Activated CD4-positive, CD25-positive, alpha-beta regulatory T cell (primary cell): Measurements from ENCODE around the gene GRAMD4.

Experiments used
- DNase-seq, 4 experiments: peaks; one replicate each; lab custom pipeline; 2025; lab: John Stamatoyannopoulos, UW

The GRAMD4 gene

DNA sequence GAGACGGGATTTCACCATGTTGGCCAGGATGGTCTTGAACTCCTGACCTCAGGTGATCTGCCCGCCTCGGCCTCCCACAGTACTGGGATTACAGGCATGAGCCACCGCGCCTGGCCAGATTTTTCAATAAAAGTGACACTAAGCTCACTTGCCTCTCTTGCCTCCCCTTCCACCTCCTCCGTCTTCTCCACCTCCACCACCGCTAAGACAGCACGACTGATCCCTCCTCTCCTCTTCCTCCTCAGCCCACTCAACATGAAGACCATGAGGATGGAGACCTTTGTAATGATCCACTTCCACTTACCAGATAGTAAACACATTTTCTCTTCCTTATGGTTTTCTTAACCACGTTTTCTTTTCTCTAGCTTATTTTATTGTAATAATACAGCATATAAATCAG lies 103.7 kb downstream of the GRAMD4 start:
- no peak for DNase-seq

DNA sequence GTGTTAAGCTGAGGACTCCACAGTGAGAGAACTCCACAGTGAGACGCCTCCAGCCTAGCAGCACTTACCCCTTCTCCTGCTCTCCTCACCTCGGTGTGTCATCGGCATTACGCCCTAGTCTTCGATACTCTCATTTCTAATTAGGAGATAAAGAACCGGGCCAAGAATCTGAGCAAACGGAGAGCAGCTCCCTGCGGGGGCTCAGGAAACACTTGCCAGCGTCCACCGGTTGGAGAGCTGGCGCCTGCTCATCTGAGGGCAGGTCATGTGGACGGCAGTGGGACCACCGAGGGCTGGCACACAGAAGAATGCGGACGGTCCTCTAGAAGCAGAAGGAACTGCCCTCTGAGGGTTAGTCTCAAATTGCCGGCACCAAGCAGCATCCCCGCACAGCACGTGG lies 104.9 kb downstream of the GRAMD4 start:
- DNase-seq = no peak

DNA sequence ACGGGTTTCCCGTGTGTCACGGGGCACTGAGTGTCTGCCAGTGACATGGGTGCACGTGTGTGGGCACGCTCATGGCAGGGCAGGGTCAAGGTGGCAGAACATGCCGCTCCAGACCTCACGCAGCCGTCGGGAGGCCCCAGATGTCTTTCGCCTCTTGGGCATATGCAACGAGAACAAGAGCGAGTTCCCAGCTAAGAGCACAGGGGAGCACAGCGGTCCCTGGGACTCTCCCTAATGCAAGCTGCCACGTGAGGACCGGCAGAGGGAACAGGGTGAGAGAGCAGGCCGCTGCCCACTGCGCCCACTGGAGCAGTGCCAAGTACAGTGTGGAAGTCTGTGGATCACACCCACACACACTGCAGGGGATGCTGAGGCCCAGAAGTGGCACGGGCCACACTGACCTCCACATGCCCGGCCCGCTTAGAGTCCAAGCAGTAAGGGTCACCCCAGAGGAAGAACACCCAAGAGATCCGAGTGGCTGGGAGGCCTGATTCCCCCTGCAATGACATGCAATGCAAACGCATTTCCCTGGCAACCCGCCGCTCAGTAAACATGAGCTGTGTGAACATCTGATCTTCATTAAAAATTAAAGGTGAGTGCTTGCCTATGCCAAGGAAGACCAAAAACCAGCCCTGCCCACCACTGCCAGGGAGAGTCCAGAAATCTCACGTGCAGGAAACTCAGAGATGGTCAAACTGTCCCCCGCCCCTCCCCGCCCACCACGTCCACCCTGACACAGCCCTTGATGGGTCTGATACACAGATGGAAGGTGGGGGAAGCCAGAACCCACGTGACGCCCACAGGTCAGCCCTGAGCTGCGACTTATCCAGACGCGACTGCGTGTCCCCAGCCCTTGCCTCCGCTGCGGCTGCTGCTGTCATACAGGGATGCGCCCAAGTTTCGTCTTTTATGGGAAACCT lies 106.1 kb downstream of the GRAMD4 start:
- DNase-seq = no peak

DNA sequence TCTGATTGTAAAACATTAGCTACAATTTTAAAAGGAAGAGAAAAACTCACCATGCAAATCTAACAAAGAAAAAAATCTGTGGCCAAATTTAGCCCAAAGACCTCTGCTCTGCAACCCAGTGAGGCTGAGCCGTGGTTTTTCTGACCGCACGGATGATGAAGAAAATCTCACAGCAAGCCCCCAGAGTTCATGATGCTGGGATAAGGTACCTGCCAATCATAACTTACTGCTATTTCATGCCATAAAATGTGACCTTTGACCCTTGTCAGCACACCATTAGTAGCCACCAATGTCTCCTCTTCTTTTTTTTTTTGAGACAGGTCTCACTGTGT lies 106.8 kb downstream of the GRAMD4 start:
- DNase-seq = no peak

DNA sequence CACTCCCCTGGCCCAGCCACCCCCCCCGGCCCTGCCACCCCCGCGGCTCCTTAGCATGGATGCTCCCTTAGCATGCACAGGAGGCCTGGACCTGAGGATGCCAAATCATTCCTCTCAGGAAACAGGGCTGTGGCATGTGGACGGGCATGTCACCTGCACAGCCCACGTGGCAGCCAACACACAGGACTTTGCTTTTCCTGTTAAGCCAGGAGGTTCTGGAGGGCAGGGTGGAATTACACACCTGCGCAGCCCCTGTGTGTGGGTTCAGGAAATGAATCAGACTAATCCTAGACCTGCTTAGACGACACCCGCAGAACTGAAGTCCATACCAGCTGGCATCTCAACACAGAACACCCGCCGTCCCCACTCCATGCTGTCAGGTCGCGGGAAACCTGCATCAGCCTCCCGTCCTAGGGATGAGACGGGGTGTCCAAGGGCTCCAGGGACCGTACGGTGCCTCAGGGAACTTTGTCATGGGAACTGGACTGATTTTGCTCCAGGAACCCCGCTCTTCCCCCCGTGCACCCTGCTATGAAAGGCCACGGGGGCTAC lies 107.7 kb downstream of the GRAMD4 start:
- no peak for DNase-seq

DNA sequence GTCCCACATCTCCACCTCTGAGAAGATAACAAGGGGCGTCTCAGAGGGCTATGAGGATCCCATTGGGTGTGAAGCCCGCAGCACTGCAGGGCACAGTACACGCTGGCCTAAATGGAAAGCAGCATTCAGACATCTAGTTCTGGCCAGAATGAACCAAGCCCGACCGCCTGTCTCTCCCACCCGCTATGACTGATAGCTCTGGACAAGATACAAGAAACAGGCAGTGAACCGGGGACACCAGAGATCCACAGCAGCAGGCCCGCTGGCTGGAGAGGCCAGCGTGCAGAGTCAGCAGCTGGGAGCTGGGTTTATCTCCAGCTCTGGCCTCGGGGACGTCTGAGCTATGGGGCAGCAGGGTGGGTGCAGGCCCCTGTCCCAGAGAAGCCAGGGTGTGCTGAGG lies 108.3 kb downstream of the GRAMD4 start:
- no peak for DNase-seq
